ENCODE results near the gene KYAT1.

Gene KYAT1

GRCh38 chr9:128823362-128823902 is 58.3 kb downstream of the KYAT1 start:
- Mint-ChIP-seq H3K9me3 (no peaks in the 10 kb centered on the region), H3K36me3 (peaks cover 82% of the 10 kb centered on the region), H3K4me3 (no peak overlapping the region), H3K27ac (peak overlapping the region; percentile 37), H3K4me1 (peaks cover 39% of the 10 kb centered on the region)
- DNase-seq (ENCODE audit: low spot score in 2 of 2) = no peak
- ATAC-seq = no peak

GRCh38 chr9:128822407-128823042 is 59.2 kb downstream of the KYAT1 start:
- ATAC-seq = no peak
- Mint-ChIP-seq H3K9me3 (no peaks in the 10 kb centered on the region), H3K4me1 (peaks cover 38% of the 10 kb centered on the region), H3K27ac (peak overlapping the region; percentile 37), H3K36me3 (peaks cover 77% of the 10 kb centered on the region), H3K4me3 (no peak overlapping the region)
- no peak for DNase-seq (ENCODE audit: low spot score in 2 of 2)

GRCh38 chr9:128821584-128822406 is 60.0 kb downstream of the KYAT1 start:
- no peak for ATAC-seq

GRCh38 chr9:128820665-128821583 is 60.8 kb downstream of the KYAT1 start:
- Mint-ChIP-seq H3K27ac (peak overlapping the region; percentile 88), H3K36me3 (peaks cover 61% of the 10 kb centered on the region)

More at GRCh38 chr9:128821584-128822406, 60.0 kb downstream of the KYAT1 start:
- peaks cover 70% of the 10 kb centered on the region for H3K36me3 Mint-ChIP-seq
- H3K9me3 Mint-ChIP-seq = no peaks in the 10 kb centered on the region
- no peak overlapping the region for H3K4me3 Mint-ChIP-seq
- DNase-seq (ENCODE audit: low spot score in 2 of 2) = no peak
- peaks cover 32% of the 10 kb centered on the region for H3K4me1 Mint-ChIP-seq
- peak overlapping the region; percentile 88 for H3K27ac Mint-ChIP-seq

DNA sequence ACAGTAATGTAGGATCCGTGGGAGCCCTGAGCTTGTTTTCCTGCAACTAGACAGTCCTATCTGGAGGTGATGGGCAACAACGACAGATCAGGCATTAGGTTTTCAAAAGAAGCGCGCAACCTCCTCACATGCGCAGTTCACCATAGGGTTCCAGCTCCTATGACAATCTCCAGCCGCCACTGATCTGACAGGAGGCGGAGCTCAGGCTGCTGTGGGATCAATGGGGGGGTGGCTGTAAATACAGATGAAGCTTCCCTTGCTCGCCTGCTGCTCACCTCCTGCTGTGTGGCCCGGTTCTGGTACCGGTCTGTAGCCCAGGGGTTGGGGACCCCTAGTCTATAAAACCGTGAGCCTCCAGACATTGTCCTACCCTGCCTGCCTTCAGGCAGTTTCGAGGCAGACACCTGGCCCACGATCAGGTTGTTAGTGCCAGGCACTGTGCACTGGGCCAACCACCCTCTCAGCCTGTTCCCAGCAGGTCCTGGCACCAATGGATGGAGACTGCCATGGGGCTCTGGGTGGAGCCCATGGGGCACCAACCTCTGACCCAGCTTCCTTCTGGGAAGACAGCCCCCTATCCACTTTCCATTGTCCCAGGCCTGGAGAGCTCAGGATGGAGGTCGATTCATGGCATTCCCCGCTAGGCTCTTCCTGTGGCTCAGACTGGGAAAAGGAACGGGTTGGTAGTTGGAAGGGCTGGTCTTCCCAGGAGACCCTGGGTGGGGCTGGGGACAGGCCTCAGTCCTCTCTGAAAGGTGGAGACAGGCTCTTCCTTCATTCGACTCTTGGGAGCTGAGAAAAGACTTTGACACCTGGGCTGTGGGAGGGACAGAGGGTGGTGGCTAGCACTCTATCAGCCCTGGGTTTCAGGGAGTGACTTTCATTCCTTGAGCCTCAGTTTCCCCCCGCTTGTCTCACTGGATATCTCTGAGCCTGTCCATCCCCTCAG is 61.8 kb downstream of the KYAT1 start:
- no peaks in the 10 kb centered on the region for H3K9me3 Mint-ChIP-seq
- H3K27ac Mint-ChIP-seq = peak overlapping the region; percentile 88
- H3K4me3 Mint-ChIP-seq = peak overlapping the region; percentile 75
- ATAC-seq (no peak), DNase-seq (ENCODE audit: low spot score in 2 of 2) (no peak)
- H3K4me1 Mint-ChIP-seq = peaks cover 30% of the 10 kb centered on the region
- peaks cover 52% of the 10 kb centered on the region for H3K36me3 Mint-ChIP-seq

More at GRCh38 chr9:128820665-128821583, 60.8 kb downstream of the KYAT1 start:
- Mint-ChIP-seq H3K4me3 (peak overlapping the region; percentile 75), H3K9me3 (no peaks in the 10 kb centered on the region), H3K4me1 (peaks cover 30% of the 10 kb centered on the region)
- no peak for DNase-seq (ENCODE audit: low spot score in 2 of 2)
- ATAC-seq = no peak

DNA sequence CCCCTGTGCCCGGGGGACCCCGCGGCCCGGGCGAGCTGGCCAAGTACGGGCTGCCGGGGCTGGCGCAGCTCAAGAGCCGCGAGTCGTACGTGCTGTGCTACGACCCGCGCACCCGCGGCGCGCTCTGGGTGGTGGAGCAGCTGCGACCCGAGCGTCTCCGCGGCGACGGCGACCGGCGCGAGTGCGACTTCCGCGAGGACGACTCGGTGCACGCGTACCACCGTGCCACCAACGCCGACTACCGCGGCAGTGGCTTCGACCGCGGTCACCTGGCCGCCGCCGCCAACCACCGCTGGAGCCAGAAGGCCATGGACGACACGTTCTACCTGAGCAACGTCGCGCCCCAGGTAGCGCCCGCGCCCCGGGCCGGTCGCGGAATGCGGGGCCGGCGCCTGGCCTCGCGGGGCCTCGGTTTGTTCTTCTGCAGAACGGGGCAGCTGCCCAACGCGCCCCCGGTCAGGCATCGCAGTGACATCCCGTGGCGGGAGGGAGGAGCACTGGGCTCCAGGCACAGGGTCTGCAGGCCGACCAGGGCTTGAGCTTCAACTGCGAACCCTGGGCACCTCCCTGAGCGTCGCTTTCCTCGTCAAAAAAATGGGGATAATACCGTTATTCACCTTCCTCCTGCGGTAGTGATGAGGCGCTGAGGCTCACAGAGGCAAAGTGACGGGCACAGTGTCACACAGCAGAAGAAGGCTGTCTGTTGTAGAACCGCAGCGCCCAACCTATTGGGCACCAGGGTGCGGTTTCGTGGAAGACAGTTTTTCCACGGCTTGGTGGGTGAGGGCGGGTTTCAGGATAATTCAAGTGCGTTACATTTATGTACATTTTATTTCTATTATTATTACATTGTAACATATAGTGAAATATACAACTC is 62.7 kb downstream of the KYAT1 start:
- H3K4me3 Mint-ChIP-seq = peak overlapping the region; percentile 75
- peaks cover 30% of the 10 kb centered on the region for H3K4me1 Mint-ChIP-seq
- peaks cover 42% of the 10 kb centered on the region for H3K36me3 Mint-ChIP-seq
- H3K9me3 Mint-ChIP-seq = no peaks in the 10 kb centered on the region
- H3K27ac Mint-ChIP-seq = no peak overlapping the region
- ATAC-seq (peak; percentile 63), DNase-seq (ENCODE audit: low spot score in 2 of 2) (peak; percentile 18 to 69)

DNA sequence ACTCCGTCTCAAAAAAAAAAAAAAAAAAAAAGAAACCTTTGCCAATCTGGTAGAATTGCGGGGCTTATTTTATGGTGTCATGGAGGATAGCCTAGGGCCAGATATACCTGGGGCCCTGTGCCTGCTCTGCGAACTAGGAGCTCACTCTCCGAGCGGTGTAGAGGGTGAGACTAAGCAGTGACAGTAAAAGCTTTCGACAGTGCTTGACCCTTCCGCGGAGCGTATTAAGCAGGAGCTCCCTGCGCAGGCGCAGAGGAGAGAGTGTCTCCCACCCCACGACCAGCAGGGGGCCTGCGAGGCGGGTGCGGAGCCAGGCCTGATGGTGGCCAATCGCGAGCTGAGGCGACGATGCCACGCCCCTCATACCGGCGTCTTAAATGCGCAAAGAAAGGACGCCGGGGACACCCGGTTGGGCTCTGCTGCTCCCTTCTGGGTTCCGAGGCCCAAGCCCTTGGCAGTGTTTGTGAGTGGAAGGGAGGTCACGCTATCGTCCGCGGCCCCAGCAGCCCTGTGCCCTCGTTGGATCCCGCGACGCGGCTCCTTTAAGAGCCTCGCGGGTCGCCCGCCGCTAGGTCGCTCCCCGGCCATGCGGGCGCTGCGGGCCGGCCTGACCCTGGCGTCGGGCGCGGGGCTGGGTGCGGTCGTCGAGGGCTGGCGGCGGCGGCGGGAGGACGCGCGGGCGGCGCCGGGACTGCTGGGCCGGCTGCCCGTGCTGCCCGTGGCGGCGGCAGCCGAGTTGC is 63.5 kb downstream of the KYAT1 start, which contains the start of gene ENDOG:
TSS of gene ENDOG (plus strand) at position 402 of the 740 bp plus-strand sequence. CDS start at position 587, 185 bp downstream.
- peak within 1 kb of the TSS; percentile 81 for H3K27ac Mint-ChIP-seq
- peak within 1 kb of the TSS; percentile 75 for H3K4me3 Mint-ChIP-seq
- peak; percentile 99 to 100 for DNase-seq (ENCODE audit: low spot score in 2 of 2)
- peaks cover 30% of the 10 kb centered on the region for H3K4me1 Mint-ChIP-seq
- ATAC-seq = peak; percentile 94
- H3K36me3 Mint-ChIP-seq = peaks cover 37% of the 10 kb centered on the region
- H3K9me3 Mint-ChIP-seq = no peaks in the 10 kb centered on the region

GRCh38 chr9:128810873-128811272 is 70.9 kb downstream of the KYAT1 start:
- no peaks in the 10 kb centered on the region for H3K9me3 Mint-ChIP-seq
- ATAC-seq = no peak
- DNase-seq (ENCODE audit: low spot score in 2 of 2) = no peak
- H3K36me3 Mint-ChIP-seq = peaks cover 9% of the 10 kb centered on the region
- H3K27ac Mint-ChIP-seq = no peak overlapping the region
- no peak overlapping the region for H3K4me3 Mint-ChIP-seq
- no peaks in the 10 kb centered on the region for H3K4me1 Mint-ChIP-seq

GRCh38 chr9:128809831-128810230 is 71.9 kb downstream of the KYAT1 start:
- H3K36me3 Mint-ChIP-seq = peaks cover 14% of the 10 kb centered on the region
- H3K4me1 Mint-ChIP-seq = no peaks in the 10 kb centered on the region
- no peak overlapping the region for H3K27ac Mint-ChIP-seq
- no peaks in the 10 kb centered on the region for H3K9me3 Mint-ChIP-seq
- no peak overlapping the region for H3K4me3 Mint-ChIP-seq
- DNase-seq (ENCODE audit: low spot score in 2 of 2) (no peak), ATAC-seq (peak; percentile 24)

- Mint-ChIP-seq H3K9me3 (no peaks in the 10 kb centered on the region), H3K4me1 (no peaks in the 10 kb centered on the region), H3K4me3 (no peak overlapping the region), H3K36me3 (peaks cover 21% of the 10 kb centered on the region), H3K27ac (no peak overlapping the region)
- peak; percentile 26 for ATAC-seq
- no peak for DNase-seq (ENCODE audit: low spot score in 2 of 2)
These were observed 72.6 kb downstream of the KYAT1 start for GRCh38 chr9:128809036-128809599.

DNA sequence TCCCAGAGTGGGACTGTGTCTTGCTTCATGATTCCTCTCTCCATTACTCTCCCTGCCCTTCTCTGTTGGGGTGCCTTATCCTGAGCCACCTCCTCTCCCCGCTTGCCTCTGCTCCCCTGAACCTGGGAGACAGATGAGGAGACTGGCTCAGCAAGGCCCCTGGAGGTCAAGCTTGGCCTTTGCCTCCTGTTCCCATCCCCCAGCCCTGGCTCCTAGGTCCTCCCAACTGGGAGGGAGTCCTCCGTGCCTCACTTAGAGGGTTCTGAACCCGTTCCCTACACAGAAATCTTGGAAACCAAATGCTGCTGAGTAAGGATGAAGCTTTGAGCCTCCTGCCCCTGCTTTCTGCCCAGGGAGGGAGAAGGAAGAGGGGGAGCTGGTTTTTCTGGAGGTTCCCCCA is 73.2 kb downstream of the KYAT1 start:
- Mint-ChIP-seq H3K4me1 (no peaks in the 10 kb centered on the region), H3K4me3 (no peak overlapping the region), H3K9me3 (no peaks in the 10 kb centered on the region), H3K36me3 (peaks cover 26% of the 10 kb centered on the region), H3K27ac (peak overlapping the region; percentile 78)
- DNase-seq (ENCODE audit: low spot score in 2 of 2) = no peak
- peak; percentile 21 for ATAC-seq

DNA sequence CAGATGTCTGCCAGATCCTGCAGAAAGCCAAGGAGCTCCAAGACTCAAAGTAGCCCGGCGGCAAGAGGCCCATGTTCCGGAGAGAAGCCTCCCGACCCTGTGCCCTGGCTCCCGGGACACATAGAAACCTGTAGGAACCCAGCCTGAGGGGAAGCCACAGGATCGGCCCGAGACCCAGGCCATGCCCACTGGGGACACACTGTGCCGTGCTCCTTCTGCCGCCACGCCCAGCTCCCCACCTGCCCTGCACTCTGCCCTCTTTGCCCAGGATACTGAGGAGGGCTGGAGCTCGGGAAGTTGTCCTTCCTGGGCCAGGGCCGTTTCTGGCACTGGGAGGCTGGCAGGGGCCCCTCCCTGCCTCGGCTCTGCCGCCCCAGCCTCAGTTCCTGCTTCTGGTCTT is 73.9 kb downstream of the KYAT1 start:
- H3K9me3 Mint-ChIP-seq = no peaks in the 10 kb centered on the region
- no peak overlapping the region for H3K27ac Mint-ChIP-seq

More for the DNA sequence above, 73.9 kb downstream of the KYAT1 start:
- Mint-ChIP-seq H3K4me3 (no peak overlapping the region), H3K36me3 (peaks cover 34% of the 10 kb centered on the region), H3K4me1 (no peaks in the 10 kb centered on the region)
- ATAC-seq (no peak), DNase-seq (ENCODE audit: low spot score in 2 of 2) (no peak)
